ENCODE results near the gene TP53TG3F. TPM values are rescaled to one million over a fixed set of nuclear protein-coding genes. Genes with fewer than 3 reads are reported as not detected.
"Not testable (repeated sequence)": the region's sequence is repeated elsewhere in the genome, so short reads cannot be mapped to it uniquely, and the experiment has no call there.

TP53TG3F gene, protein sequence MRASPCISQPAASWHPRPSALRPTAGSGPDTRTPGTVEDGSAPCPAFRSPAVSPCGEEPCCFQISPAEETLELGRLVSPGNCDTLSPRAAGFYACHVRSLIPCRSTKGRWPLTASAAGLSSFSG
- not detected in 2 replicates for total RNA-seq (2014; rRNA removed)
- not detected for polyA plus RNA-seq (2012)

DNA sequence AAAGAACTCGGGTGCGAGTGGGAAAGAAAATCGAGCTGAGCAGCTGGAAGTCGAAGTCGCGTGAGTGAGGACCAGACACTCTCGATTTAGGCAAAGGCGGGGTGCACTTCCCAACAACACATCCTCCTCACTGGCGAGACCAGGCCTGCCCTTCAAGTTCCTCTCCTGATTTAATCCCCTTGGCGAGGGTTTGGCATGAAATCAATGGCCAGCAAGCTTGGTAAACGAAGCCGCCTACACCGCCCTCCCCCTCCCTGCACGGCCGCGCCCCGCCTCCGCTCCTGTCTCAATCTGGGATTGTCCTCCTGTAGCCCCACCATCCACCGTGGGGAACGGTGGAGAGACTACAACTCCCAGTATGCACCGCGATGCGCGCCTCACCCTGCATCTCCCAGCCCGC, at the start of gene TP53TG3F:
Gene TP53TG3F (plus strand): TSS at position 301 of the 400 bp plus-strand sequence. CDS start 68 bp downstream, at position 369.
- not testable (repeated sequence) for DNase-seq (ENCODE audit: low read depth)

DNA sequence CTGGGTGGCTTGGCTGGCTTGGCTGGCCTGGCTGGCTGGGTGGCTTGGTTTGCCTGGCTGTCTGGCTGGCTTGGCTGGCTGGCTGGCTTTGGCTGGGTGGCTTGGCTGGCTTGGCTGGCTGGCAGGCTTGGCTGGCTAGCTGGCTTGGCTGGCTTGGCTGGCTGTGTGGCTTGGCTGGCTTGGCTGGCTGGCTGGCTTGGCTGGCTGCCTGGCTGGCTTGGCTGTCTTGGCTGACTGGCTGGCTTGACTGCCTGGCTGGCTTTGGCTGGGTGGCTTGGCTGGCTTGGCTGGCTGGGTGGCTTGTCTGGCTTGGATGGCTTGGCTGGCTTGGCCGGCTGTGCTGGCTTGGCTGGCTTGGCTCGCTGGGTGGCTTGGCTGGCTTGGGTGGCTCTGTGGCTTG, 32.2 kb downstream of the TP53TG3F start:
- not testable (repeated sequence) for DNase-seq (ENCODE audit: low read depth)

DNA sequence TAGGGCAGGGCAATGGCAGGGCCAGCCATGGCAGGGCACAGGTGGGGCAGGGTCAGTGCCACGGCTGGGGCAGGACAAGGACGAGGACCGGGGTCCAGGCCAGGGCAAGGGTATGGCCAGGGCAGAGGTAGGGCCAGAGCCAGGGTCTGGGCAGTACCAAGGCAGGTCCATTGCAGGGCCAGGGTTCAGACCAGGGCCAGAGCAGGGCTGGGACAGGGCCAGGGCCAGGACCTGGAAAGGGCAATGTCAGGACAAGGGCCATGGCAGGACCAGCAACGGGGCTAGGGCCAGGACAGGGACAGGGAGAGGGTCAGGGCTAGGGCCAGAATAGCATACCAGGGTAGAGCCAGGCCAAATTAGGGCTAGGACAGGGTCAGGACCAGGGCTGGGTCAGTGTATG, 47.8 kb downstream of the TP53TG3F start:
- DNase-seq (ENCODE audit: low read depth) = not testable (repeated sequence)

DNA sequence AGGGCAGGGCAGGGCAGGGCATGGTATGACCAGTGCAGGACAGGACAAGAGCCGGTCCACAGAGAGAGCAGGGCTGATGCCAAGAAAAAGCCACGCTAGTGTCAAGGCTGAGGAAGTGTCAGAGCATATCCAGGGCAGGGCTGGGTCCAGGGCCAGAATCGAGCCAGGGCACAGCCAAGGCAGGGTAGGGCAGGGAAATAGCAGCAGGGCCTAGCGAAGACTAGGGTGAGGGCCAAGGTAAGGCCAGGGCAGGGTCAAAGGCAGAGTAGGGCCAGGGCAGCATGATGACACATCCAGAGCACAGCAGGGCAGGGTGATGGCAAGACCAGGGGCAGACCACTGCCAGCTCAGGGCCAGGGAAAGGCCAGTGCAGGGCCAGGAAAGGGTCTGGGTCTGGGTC, 49.7 kb downstream of the TP53TG3F start:
- DNase-seq (ENCODE audit: low read depth) = not testable (repeated sequence)

DNA sequence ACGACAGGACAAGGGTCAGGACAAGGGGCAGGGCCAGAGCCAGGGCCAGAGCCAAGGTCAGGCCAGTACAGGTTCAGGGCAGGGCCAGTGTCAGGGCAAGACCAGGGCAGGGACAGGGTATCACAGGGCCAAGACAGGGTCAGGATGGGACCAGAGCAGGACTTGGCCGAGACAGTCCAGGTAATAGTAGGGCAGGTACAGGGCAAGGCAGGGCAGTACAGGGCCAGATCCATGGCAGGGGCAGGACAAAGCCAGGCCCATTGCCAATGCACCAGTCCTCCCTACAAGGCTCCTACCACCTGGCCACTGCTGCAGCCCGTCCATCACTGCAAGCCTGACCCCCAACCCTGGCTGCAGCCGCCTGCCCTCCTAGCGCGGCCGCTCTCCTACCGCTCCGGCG, 50.5 kb downstream of the TP53TG3F start:
- DNase-seq (ENCODE audit: low read depth) = not testable (repeated sequence)

Other genes with a start within 250 kb of the TP53TG3F start
- gene TP53TG3E, start 155.3 kb upstream of the TP53TG3F start, total RNA-seq (2014; rRNA removed) = not detected in 2 replicates
- gene TP53TG3B, start 98.8 kb upstream of the TP53TG3F start, total RNA-seq (2014; rRNA removed) = not detected in 2 replicates